Stimulated activated CD4-positive, alpha-beta T cell treated with anti-CD3 and anti-CD28 coated beads, Interleukin-2, amount 100 ng/mL, for 4 hours (primary cell): ENCODE results near the gene CZIB.
"Not testable (repeated sequence)": the region's sequence is repeated elsewhere in the genome, so short reads cannot be mapped to it uniquely, and the experiment has no call there.

Experiments
- DNase-seq: peaks from one replicate; pipeline ENCODE4 v3.0.0-alpha.2; 2020; ENCODE audit warnings: low read depth

CZIB gene

GRCh38 chr1:53188099-53188498 lies 32.3 kb downstream of the CZIB start:
- DNase-seq = no peak

GRCh38 chr1:53187401-53187800 lies 33.0 kb downstream of the CZIB start:
- DNase-seq = no peak

- DNase-seq = no peak
These were observed 33.9 kb downstream of the CZIB start for GRCh38 chr1:53186533-53186932.

GRCh38 chr1:53185955-53186297 lies 34.5 kb downstream of the CZIB start:
- DNase-seq = not testable (repeated sequence)

GRCh38 chr1:53183095-53183990 lies 37.1 kb downstream of the CZIB start:
- DNase-seq = no peak

- DNase-seq = no peak
These were observed 37.7 kb downstream of the CZIB start for GRCh38 chr1:53182716-53183094.

- peak; percentile 64 for DNase-seq
These were observed 38.3 kb downstream of the CZIB start for GRCh38 chr1:53182111-53182593.

GRCh38 chr1:53180951-53181350 lies 39.5 kb downstream of the CZIB start:
- DNase-seq = no peak

- no peak for DNase-seq
These were observed 40.2 kb downstream of the CZIB start for GRCh38 chr1:53180226-53180625.

- no peak for DNase-seq
These were observed 43.8 kb downstream of the CZIB start for GRCh38 chr1:53176452-53177208.

GRCh38 chr1:53174971-53175913 lies 45.2 kb downstream of the CZIB start:
- no peak for DNase-seq

GRCh38 chr1:53172426-53173128 lies 47.9 kb downstream of the CZIB start:
- no peak for DNase-seq

- DNase-seq = no peak
These were observed 53.5 kb downstream of the CZIB start for GRCh38 chr1:53166912-53167311.

GRCh38 chr1:53166366-53166765 lies 54.1 kb downstream of the CZIB start:
- no peak for DNase-seq

- no peak for DNase-seq
These were observed 54.9 kb downstream of the CZIB start for GRCh38 chr1:53165408-53165961.
